Kasumi-1 (cell line): ENCODE results near the gene ARMC2.

ENCODE experiments used
- DNase-seq, 2 experiments: peaks; one replicate each; lab custom pipeline; 2025; lab: John Stamatoyannopoulos, UW

ARMC2 gene

DNA sequence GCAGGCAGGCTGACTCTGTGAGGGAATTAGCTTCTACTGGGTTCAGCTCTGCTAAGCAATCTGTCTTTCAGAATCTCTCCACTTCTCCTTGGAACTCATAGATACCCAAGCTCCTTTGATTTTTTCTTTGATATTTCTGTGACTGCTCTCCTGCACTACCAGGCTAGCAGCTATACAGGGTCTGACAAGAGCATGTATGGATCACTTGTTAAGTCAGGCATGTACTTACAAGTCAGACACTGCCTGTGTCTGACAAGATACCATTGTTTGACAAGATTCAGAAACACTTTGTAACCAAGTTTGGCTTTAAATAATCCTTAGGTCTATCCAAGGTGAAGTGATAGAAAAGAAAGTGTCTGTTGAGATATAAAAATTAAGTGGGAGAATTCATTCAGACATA, 167.0 kb downstream of the ARMC2 start:
- no peak for DNase-seq

DNA sequence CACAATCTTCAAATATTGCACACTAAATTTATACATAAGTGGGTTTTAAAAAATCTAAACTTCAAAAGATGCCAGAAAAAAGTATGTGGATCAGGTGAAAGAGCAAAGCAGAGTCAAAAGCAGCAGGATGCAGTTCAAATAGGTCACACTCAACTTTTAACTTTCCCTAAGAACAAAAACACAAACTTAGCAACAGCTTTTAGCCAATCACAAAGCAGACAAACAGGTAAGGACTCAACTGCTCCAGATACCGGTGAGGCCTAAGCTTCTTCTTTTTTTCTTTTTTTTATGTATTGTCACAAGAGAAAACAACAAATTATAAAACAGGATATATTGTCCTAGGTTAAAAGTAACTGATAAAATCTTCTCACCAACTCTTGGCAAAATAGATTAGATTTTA, 171.7 kb downstream of the ARMC2 start:
- DNase-seq: no peak

DNA sequence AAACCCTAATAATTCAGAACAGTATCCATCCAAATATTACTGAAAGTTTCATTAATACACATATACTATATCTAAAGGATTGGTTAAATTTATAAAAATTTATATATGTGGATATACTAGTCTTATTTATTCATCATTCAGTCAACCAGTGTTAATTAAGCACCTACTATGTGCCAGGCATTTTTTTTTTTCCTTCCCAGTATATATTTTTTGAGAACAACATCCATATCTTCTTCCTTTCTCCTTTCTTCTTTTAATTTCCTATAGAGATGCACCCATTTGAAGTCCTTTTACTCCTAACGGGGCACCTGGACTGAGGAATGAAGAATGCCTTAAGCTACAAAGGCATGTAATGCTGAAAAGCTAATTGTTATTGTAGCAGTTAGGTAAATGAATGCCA, 173.6 kb downstream of the ARMC2 start:
- DNase-seq: no peak

DNA sequence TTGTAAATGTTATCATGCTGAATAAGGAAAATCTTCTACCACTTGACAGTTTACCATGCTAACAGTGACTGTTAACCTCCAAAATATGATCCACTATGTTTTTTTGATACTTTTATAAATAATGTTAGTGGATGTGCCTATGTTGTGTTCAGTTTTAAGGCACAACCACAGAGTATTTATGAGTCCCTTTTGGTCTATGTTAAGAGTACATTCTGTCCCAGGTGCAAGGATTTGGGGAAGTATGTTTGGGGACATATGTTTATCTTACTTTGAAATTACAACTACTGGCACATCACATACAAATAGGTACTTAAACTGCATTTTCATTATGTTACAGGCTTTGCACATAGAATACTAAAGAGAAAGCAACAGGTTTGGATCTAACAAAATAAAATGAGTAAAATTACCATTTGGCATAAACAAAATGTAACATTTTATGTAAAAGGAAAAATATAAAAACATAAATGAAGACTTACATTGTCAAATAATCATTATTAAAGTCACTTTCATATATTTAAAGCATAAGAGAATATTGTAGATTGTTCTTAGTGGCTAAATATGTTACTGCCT, 175.2 kb downstream of the ARMC2 start:
- DNase-seq: no peak
